Natural killer cell (primary cell): Measurements from ENCODE around the gene SERTAD4. TPM values are rescaled to one million over a fixed set of nuclear protein-coding genes. Genes with fewer than 3 reads are reported as not detected.

ENCODE experiments used
- ATAC-seq, 3 donors: fragments of 150-1000 bp in 2 of 3; fragments of 200-7000 bp in 1 of 3; cut with Tn5 transposase; 1 replicate in 1 of 3; 2 replicates in 2 of 3; pipeline ENCODE4 v1.10.0; 2021; ENCODE audit warnings: mild to moderate bottlenecking in 2 of 3, moderate library complexity in 2 of 3
- DNase-seq, 2 donors: peaks; one replicate each; pipeline versions ENCODE4 v3.0.0 to v3.0.0-alpha.2; 2013 to 2021; ENCODE audit warnings: mixed read lengths in 1 of 2
- H3K27ac ChIP-seq: one replicate; pipeline ENCODE4 v1.5.1; 2013; ENCODE audit warnings: mild to moderate bottlenecking, low read length
- H3K27me3 ChIP-seq: one replicate; pipeline ENCODE4 v1.6.1; 2013; ENCODE audit warnings: low read length; ENCODE audit not compliant: control insufficient read depth, insufficient read depth
- H3K36me3 ChIP-seq: one replicate; pipeline ENCODE4 v1.6.1; 2013; ENCODE audit warnings: low read length; ENCODE audit not compliant: control insufficient read depth, insufficient read depth
- H3K4me1 ChIP-seq: one replicate; pipeline ENCODE4 v1.6.1; 2013; ENCODE audit warnings: low read length; ENCODE audit not compliant: control insufficient read depth, insufficient read depth
- H3K4me3 ChIP-seq: one replicate; pipeline ENCODE4 v1.5.1; 2013; ENCODE audit warnings: low read length
- H3K9me3 ChIP-seq: one replicate; pipeline ENCODE4 v1.6.1; 2013; ENCODE audit warnings: low read length; ENCODE audit not compliant: control insufficient read depth, insufficient read depth
- H3K27ac Mint-ChIP-seq, 2 donors: one replicate each; pipeline ENCODE4 v1.8.0; 2022; ENCODE audit warnings: mild to moderate bottlenecking in 2 of 2, mixed read lengths in 2 of 2, moderate library complexity in 1 of 2
- H3K27me3 Mint-ChIP-seq, 2 donors: one replicate each; pipeline ENCODE4 v1.8.0; 2022; ENCODE audit warnings: low read depth in 2 of 2, mixed read lengths in 2 of 2
- H3K36me3 Mint-ChIP-seq: one replicate; pipeline ENCODE4 v1.8.0; 2022; ENCODE audit warnings: mixed read lengths
- H3K4me1 Mint-ChIP-seq, 2 donors: one replicate each; pipeline ENCODE4 v1.8.0; 2022; ENCODE audit warnings: mixed read lengths in 2 of 2
- H3K4me3 Mint-ChIP-seq: one replicate; pipeline ENCODE4 v1.8.0; 2022; ENCODE audit warnings: mild to moderate bottlenecking, moderate library complexity, mixed read lengths
- H3K9me3 Mint-ChIP-seq, 2 donors: one replicate each; pipeline ENCODE4 v1.8.0; 2022; ENCODE audit warnings: mixed read lengths in 2 of 2
- WGBS: methylation state at CpG from one replicate; pipeline ENCODE4 v1.1.7; 2013; ENCODE audit warnings: missing lambda C conversion rate; ENCODE audit not compliant: insufficient coverage; 5-methylcytosine and 5-hydroxymethylcytosine counted together
- intact Hi-C: fragments of 100-400 bp; cut with micrococcal nuclease; formaldehyde crosslinking; loops from one replicate; pipeline ENCODE4 v1.14.2; 2022
- total RNA-seq, 4 donors: library from RNA; stranded (reverse); fragments of 120-200 nt in 1 of 4; gene quantifications; one replicate each; pipeline versions ENCODE4 v1.2.3 to v1.2.4, GENCODE V29; 2013 to 2022
- TF ChIP-seq, protein P1 (sequence below): fragments of 200-600 bp; IDR thresholded peaks from one replicate; pipeline ENCODE4 v1.8.0; 2022; ENCODE audit warnings: antibody characterized with exemption

Gene SERTAD4
- total RNA-seq, 3 donors from 2014 or later (not counting 1 experiment from before 2014, with no cell fraction given), result not detected

DNA sequence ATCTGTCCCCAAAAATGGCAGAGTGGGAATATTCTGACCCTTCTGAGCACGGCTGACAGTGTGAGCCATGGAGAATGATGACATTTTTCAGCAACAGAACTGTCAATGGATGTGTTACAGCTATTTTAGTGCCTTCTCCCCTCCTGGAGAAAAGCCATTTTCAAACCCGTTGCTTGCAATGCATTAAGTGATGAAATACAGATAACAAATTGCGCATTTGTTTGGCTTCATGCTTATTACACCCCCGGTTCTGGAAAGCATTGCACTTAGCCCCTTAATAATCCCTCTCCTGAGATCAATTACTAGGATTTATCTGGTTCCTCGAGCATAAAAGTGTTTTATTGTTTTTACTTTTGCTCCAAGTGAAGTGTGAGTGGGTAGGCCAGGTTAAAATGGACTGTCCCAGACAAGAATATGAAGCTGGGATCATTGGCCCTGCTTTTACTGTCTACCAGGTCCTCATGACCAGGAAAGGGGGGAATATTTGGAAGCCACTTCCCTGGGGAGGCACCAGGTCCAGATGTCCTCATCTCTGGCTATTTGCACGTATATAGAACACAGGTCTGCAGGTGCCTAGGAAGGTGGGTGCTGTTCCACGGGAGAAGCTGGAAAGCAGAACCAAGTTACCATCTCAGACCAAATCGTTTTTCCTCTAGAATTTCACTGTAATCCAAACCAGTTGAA lies 58.6 kb downstream of the SERTAD4 start:
- intact Hi-C loops, result no loop called here
- Mint-ChIP-seq H3K27me3 (peaks cover 29 to 33% of the 10 kb centered on the region in 2 donors), H3K36me3 (no peaks in the 10 kb centered on the region)

DNA sequence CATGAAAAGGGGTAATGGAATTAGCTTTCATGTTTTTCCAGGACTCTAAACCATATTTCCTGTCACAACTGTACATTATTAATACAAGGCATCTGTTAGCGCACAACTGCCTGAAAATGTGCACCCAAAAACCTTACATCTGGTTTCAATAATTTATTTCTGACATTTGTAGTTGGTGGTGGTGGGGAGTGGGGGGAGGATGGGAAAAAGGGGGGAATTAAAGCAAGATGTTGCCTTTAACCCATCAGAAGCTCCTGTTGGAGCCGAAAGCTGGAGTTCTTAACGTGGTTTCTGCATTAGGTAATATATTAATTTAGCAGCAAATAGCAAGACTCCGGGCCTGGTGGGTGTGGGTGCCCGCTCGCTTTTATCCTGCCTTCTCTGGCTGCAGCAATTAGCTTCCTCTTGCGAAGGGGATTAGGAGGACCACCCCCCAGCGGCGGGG lies 59.2 kb downstream of the SERTAD4 start:
- no peaks in the 10 kb centered on the region for H3K9me3 ChIP-seq
- no peaks in the 10 kb centered on the region for H3K36me3 ChIP-seq
- intact Hi-C loops, result no loop called here
- H3K4me1 ChIP-seq, result peaks cover 11% of the 10 kb centered on the region
- Mint-ChIP-seq H3K9me3 (no peaks in the 10 kb centered on the region), H3K4me1 (peaks cover 0 to 5% of the 10 kb centered on the region in 2 donors), H3K4me3 (no peak overlapping the region), H3K27ac (no peak overlapping the region), H3K27me3 (peaks cover 29 to 34% of the 10 kb centered on the region in 2 donors), H3K36me3 (no peaks in the 10 kb centered on the region)
- no peak overlapping the region for H3K4me3 ChIP-seq
- peaks cover 3% of the 10 kb centered on the region for H3K27me3 ChIP-seq
- ATAC-seq, result no peak
- no peak overlapping the region for H3K27ac ChIP-seq
- DNase-seq, result no peak
- TF ChIP-seq, protein P1, sequence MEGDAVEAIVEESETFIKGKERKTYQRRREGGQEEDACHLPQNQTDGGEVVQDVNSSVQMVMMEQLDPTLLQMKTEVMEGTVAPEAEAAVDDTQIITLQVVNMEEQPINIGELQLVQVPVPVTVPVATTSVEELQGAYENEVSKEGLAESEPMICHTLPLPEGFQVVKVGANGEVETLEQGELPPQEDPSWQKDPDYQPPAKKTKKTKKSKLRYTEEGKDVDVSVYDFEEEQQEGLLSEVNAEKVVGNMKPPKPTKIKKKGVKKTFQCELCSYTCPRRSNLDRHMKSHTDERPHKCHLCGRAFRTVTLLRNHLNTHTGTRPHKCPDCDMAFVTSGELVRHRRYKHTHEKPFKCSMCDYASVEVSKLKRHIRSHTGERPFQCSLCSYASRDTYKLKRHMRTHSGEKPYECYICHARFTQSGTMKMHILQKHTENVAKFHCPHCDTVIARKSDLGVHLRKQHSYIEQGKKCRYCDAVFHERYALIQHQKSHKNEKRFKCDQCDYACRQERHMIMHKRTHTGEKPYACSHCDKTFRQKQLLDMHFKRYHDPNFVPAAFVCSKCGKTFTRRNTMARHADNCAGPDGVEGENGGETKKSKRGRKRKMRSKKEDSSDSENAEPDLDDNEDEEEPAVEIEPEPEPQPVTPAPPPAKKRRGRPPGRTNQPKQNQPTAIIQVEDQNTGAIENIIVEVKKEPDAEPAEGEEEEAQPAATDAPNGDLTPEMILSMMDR, result no peak
- WGBS, result 16% methylated on average over 9 of the region's 9 CpGs

More for the DNA sequence above, 58.6 kb downstream of the SERTAD4 start:
- Histone ChIP-seq H3K27ac (no peak overlapping the region), H3K27me3 (peaks cover 3% of the 10 kb centered on the region), H3K4me3 (no peak overlapping the region), H3K9me3 (no peaks in the 10 kb centered on the region), H3K4me1 (peaks cover 11% of the 10 kb centered on the region), H3K36me3 (no peaks in the 10 kb centered on the region)
- WGBS, result 76% methylated on average over 6 of the region's 8 CpGs
- peaks cover 0 to 5% of the 10 kb centered on the region in 2 donors for H3K4me1 Mint-ChIP-seq
- H3K27ac Mint-ChIP-seq, result no peak overlapping the region
- DNase-seq, result no peak
- no peak overlapping the region for H3K4me3 Mint-ChIP-seq
- no peak for ATAC-seq
- no peaks in the 10 kb centered on the region for H3K9me3 Mint-ChIP-seq
- TF ChIP-seq, protein P1, result no peak

DNA sequence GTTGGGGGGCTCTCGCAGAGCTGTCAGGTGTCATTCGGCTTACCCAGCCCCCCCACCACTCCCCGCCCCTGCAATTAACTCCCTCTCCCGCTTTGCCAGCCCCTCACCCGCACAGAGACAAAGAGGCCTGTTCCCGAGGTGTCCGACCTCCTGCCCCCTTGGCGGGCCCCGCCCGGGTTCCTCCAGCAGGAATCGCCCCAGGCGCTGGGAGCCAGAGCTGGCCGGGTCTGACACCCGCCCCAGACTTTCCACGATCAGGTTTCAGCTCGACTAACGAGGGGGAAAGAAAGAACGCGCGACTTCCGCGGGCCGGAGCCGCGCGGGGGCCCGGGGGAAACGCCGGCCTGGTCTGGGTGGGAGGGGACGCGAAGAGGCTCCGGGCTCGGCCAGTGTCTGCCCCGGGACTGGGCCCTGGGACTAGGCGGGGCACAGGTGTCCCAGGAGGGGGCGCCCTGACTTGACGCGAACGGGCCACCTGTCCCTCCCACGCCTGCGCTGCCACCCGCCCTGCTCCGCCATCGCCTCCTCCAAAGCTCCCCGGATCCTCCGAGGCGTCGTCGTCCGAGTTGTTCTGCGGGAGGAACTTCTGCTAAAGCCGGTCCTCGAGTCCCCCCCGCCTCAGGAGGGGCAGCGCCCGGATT lies 59.8 kb downstream of the SERTAD4 start:
- Mint-ChIP-seq H3K27me3 (peaks cover 29 to 39% of the 10 kb centered on the region in 2 donors), H3K9me3 (no peaks in the 10 kb centered on the region), H3K4me1 (peaks cover 0 to 5% of the 10 kb centered on the region in 2 donors), H3K4me3 (peak overlapping the region; percentile 36), H3K36me3 (no peaks in the 10 kb centered on the region), H3K27ac (no peak overlapping the region)
- DNase-seq, result peak in 1 of 2 donors; percentile 48
- ATAC-seq, result peak in 1 of 3 donors; percentile 20
- Histone ChIP-seq H3K27ac (no peak overlapping the region), H3K4me3 (no peak overlapping the region), H3K27me3 (peaks cover 3% of the 10 kb centered on the region), H3K4me1 (peaks cover 11% of the 10 kb centered on the region), H3K9me3 (no peaks in the 10 kb centered on the region), H3K36me3 (no peaks in the 10 kb centered on the region)
- 1% methylated on average over 56 of the region's 56 CpGs for WGBS
- intact Hi-C loops, result no loop called here
- TF ChIP-seq, protein P1, result no peak
